Measurements from ENCODE around the gene SFMBT2. TPM values are rescaled to one million over a fixed set of nuclear protein-coding genes. Genes with fewer than 3 reads are reported as not detected.

The SFMBT2 gene
- total and polyA plus RNA-seq, 7 donors, result 0.53 to 8.2 (median 3.0) TPM

GRCh38 chr10:7407368-7408290 is 3.2 kb downstream of the SFMBT2 start:
- H3K9me3 ChIP-seq, result no peaks in the 10 kb centered on the region
- peak overlapping the region; percentile 81 for H3K27ac ChIP-seq
- H3K27me3 ChIP-seq (ENCODE audit: insufficient read depth in 3 of 3, low read length in 2 of 3), result peaks cover 0 to 5% (median 3%) of the 10 kb centered on the region in 3 donors
- no peak for TF ChIP-seq CTCF (IDR thresholded peaks at IDR 0.05)
- H3K4me3 ChIP-seq, result peak overlapping the region; percentile 77
- peaks cover 27% of the 10 kb centered on the region for H3K4me1 ChIP-seq
- no peaks in the 10 kb centered on the region for H3K36me3 ChIP-seq (ENCODE audit: insufficient read depth in 1 of 2, low read depth in 1 of 2)
- ATAC-seq, result peak in 3 of 4 donors; percentile 5 to 25 (median 10)
- 24 to 35% (median 26%) methylated on average over 68 to 77 of the region's 77 CpGs for WGBS, 3 donors
- intact Hi-C loops (cut with DNase I), result loop anchor here (2.0 to 5.0 kb wide), 2 partner anchors 145 to 147 kb away; no protein-coding TSS in a partner anchor
- peak; percentile 64 to 73 for DNase-seq

- DNase-seq (no peak), ATAC-seq (no peak)
- H3K27me3 ChIP-seq (ENCODE audit: insufficient read depth in 3 of 3, low read length in 2 of 3), result peaks cover 0 to 3% (median 0%) of the 10 kb centered on the region in 3 donors
- H3K27ac ChIP-seq, result peak overlapping the region; percentile 81
- no peak for TF ChIP-seq CTCF (IDR thresholded peaks at IDR 0.05)
- no peaks in the 10 kb centered on the region for H3K9me3 ChIP-seq
- intact Hi-C loops (cut with DNase I), result loop anchor here in 1 of 2 donors (5.0 kb wide), 1 partner anchor 145 kb away; no protein-coding TSS in a partner anchor
- peak overlapping the region; percentile 77 for H3K4me3 ChIP-seq
- 70 to 82% (median 75%) methylated on average over 14 of the region's 14 CpGs for WGBS, 3 donors
- H3K4me1 ChIP-seq, result peaks cover 27% of the 10 kb centered on the region
- no peaks in the 10 kb centered on the region for H3K36me3 ChIP-seq (ENCODE audit: insufficient read depth in 1 of 2, low read depth in 1 of 2)
Observed at GRCh38 chr10:7406712-7407333, 4.0 kb downstream of the SFMBT2 start.

GRCh38 chr10:7405637-7406036 is 5.2 kb downstream of the SFMBT2 start:
- DNase-seq, result no peak
- H3K4me3 ChIP-seq, result no peak overlapping the region
- 21 to 53% (median 41%) methylated on average over 2 to 4 of the region's 4 CpGs for WGBS, 3 donors
- H3K27me3 ChIP-seq (ENCODE audit: insufficient read depth in 3 of 3, low read length in 2 of 3), result no peaks in the 10 kb centered on the region
- TF ChIP-seq CTCF (IDR thresholded peaks at IDR 0.05), result no peak
- peaks cover 24% of the 10 kb centered on the region for H3K4me1 ChIP-seq
- intact Hi-C loops (cut with DNase I), result loop anchor here in 1 of 2 donors (5.0 kb wide), 1 partner anchor 143 kb away; no protein-coding TSS in a partner anchor
- H3K9me3 ChIP-seq, result no peaks in the 10 kb centered on the region
- H3K36me3 ChIP-seq (ENCODE audit: insufficient read depth in 1 of 2, low read depth in 1 of 2), result no peaks in the 10 kb centered on the region
- ATAC-seq, result no peak
- peak overlapping the region; percentile 12 for H3K27ac ChIP-seq

- no peak for TF ChIP-seq CTCF (IDR thresholded peaks at IDR 0.05)
- no peaks in the 10 kb centered on the region for H3K36me3 ChIP-seq (ENCODE audit: insufficient read depth in 1 of 2, low read depth in 1 of 2)
- H3K27ac ChIP-seq, result peak overlapping the region; percentile 64
- H3K4me3 ChIP-seq, result no peak overlapping the region
- 63 to 69% (median 69%) methylated on average over 1 of the region's 1 CpG for WGBS, 3 donors
- ATAC-seq (peak in 2 of 4 donors; percentile 40 to 44), DNase-seq (no peak)
- no peaks in the 10 kb centered on the region for H3K27me3 ChIP-seq (ENCODE audit: insufficient read depth in 3 of 3, low read length in 2 of 3)
- intact Hi-C loops (cut with DNase I), result no loop called here
- no peaks in the 10 kb centered on the region for H3K9me3 ChIP-seq
- peaks cover 24% of the 10 kb centered on the region for H3K4me1 ChIP-seq
Observed at GRCh38 chr10:7403620-7404019, 7.2 kb downstream of the SFMBT2 start.
